Testis (tissue), 2 donors: ENCODE results near the gene ANXA2R.

Experiments
- CTCF ChIP-seq, 3 experiments: fragments of 450-650 bp in 2 of 3; fragments of 200-600 bp in 1 of 3; sonication (generic) in 1 of 3; IDR thresholded peaks; one replicate each; pipeline ENCODE4 v1.5.1; 2016 to 2019; ENCODE audit warnings: antibody characterized with exemption in 3 of 3, mild to moderate bottlenecking in 2 of 3, moderate library complexity in 1 of 3
- POLR2A ChIP-seq: fragments of 450-650 bp; IDR thresholded peaks from one replicate; pipeline ENCODE4 v1.6.1; 2017; ENCODE audit warnings: antibody characterized with exemption, mild to moderate bottlenecking, moderate library complexity

DNA sequence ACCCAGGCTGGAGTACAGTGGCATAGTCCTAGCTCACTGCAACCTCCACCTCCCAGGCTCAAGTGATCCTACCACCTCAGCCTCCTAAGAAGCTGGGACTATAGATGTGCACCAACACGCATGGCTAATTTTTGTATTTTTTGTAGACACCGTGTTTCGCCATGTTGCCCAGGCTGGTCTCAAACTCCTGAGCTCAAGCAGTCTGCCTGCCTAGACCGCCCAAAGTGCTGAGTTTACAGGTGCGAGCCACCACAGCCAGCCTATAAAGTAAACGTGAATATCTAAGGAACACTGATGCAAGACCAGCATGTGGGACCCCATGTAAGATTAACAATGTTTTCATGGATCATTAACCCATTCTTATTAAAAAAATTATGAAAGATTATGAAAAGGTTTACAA lies 15.9 kb downstream of the ANXA2R start:
- TF ChIP-seq POLR2A = no peak
- TF ChIP-seq CTCF (IDR thresholded peaks at IDR 0.05) = no peak
